Cardiac fibroblast (primary cell): Measurements from ENCODE around the gene ZNF775.

Source experiments
- DNase-seq, 2 donors: peaks; one replicate each; pipeline versions ENCODE4 v3.0.0 to v3.0.0-alpha.2; 2010; ENCODE audit warnings: low read depth in 2 of 2
- H3K4me3 ChIP-seq, 2 donors: replicated peaks in 1 of 2; 1 replicate in 1 of 2; 2 replicates in 1 of 2; pipeline ENCODE4 v1.5.1; 2011; ENCODE audit warnings: low read depth in 2 of 2, low read length in 2 of 2, mild to moderate bottlenecking in 2 of 2, moderate library complexity in 1 of 2
- TF ChIP-seq, protein P1 (sequence below): IDR thresholded peaks from one replicate; pipeline ENCODE4 v1.5.1; 2011; ENCODE audit warnings: low read depth, mild to moderate bottlenecking, low read length, inconsistent platforms

The ZNF775 gene

GRCh38 chr7:150357270-150357669 lies 21.9 kb upstream of the ZNF775 start:
- no peak for DNase-seq
- TF ChIP-seq, protein P1, sequence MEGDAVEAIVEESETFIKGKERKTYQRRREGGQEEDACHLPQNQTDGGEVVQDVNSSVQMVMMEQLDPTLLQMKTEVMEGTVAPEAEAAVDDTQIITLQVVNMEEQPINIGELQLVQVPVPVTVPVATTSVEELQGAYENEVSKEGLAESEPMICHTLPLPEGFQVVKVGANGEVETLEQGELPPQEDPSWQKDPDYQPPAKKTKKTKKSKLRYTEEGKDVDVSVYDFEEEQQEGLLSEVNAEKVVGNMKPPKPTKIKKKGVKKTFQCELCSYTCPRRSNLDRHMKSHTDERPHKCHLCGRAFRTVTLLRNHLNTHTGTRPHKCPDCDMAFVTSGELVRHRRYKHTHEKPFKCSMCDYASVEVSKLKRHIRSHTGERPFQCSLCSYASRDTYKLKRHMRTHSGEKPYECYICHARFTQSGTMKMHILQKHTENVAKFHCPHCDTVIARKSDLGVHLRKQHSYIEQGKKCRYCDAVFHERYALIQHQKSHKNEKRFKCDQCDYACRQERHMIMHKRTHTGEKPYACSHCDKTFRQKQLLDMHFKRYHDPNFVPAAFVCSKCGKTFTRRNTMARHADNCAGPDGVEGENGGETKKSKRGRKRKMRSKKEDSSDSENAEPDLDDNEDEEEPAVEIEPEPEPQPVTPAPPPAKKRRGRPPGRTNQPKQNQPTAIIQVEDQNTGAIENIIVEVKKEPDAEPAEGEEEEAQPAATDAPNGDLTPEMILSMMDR = no peak
- H3K4me3 ChIP-seq = no peak overlapping the region

GRCh38 chr7:150357771-150358427 lies 21.2 kb upstream of the ZNF775 start:
- TF ChIP-seq, protein P1 = no peak
- DNase-seq = no peak
- H3K4me3 ChIP-seq = no peak overlapping the region

- DNase-seq = no peak
- H3K4me3 ChIP-seq = no peak overlapping the region
- TF ChIP-seq, protein P1 = no peak
Observed at GRCh38 chr7:150358433-150358832, 20.7 kb upstream of the ZNF775 start.

DNA sequence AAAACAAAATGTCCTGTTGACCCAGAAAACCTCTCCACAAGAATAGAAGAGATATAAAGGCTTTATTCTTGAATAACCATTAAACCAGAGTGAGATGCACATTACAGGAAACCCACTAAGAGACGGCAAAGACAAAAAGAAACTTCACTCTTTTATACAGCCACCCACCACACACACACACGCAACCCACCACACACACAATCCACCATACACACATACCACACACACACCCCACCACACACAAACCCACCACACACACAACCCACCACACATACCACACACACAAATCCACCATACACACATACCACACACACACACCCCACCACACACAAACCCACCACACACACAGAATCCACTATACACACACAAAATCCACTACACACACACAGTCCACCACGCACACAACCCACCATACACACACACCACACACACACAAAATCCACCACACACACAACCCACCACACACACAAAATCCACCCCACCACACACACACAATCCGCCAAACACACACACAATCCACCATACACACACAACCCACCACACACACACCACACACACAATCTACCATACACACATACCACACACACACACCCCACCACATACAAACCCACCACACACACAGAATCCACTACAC lies 20.0 kb upstream of the ZNF775 start:
- TF ChIP-seq, protein P1 = no peak
- DNase-seq = no peak
- H3K4me3 ChIP-seq = no peak overlapping the region

DNA sequence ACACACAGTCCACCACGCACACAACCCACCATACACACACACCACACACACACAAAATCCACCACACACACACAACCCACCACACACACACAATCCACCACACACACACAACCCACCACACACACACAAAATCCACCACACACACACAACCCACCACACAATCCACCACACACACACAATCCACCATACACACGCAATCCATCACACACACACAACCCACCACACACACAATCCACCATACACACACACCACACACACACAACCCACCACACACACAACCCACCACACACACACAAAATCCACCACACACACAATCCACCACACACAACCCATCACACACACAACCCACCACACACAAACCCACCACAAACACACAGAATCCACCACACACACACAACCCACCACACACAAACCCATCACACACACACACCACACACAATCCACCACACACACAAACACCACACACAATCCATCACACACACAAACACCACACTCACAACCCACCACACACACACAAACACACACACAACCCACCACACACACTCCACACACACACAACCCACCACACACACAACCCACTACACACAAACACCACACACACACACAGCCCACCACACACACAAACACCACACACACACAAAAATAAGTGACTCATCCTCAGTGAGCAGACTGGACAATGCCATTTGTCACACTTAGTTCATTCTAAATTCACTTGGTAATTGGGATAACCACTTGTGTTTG lies 19.3 kb upstream of the ZNF775 start:
- H3K4me3 ChIP-seq = no peak overlapping the region
- DNase-seq = no peak
- TF ChIP-seq, protein P1 = no peak

GRCh38 chr7:150360363-150361058 lies 18.6 kb upstream of the ZNF775 start:
- no peak overlapping the region for H3K4me3 ChIP-seq
- no peak for DNase-seq
- TF ChIP-seq, protein P1 = no peak
